Measurements from ENCODE around the gene USE1.

Gene USE1

DNA sequence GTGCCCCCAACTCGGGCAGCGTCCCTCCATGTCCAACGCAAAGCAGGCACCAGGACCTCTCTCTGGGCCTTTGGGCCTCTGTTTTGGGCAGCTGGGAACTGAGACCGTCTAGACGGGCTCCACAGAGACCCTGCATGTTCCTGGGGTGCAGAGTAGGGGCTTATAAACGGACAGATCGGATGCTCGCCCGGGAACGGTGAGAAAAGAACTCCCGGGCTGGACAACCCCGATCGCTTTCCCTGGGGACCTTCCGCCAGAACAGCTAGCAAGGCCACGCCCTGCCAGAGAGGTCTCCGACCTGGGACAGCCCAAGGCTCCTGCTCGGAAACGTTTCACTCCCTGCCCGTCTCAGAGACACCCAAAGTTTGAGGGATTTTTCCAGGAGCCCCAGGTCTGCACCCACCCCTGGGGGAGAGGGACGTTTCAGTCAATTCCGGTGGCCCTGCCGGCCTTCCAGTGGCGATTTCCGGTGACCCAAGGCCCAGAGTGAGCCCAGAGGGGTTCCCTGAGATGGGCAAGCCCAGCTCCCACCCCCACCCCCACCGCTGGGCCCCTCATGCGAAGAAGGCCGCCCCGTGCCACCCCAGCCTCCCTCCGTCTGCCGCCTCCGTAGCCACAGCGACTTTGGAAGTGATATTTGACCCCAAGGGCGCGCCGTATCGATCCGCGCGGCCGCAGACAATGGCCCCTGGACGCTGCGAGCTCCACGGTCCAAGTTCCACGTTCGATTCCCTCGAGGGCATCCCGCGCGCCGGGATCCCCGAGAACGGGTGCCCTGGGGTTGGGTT is 28.9 kb downstream of the USE1 start:
- H3K4me3 ChIP-seq (ENCODE audit: low read depth, low read length) = peak overlapping the region; percentile 68
- TF ChIP-seq, protein P1, sequence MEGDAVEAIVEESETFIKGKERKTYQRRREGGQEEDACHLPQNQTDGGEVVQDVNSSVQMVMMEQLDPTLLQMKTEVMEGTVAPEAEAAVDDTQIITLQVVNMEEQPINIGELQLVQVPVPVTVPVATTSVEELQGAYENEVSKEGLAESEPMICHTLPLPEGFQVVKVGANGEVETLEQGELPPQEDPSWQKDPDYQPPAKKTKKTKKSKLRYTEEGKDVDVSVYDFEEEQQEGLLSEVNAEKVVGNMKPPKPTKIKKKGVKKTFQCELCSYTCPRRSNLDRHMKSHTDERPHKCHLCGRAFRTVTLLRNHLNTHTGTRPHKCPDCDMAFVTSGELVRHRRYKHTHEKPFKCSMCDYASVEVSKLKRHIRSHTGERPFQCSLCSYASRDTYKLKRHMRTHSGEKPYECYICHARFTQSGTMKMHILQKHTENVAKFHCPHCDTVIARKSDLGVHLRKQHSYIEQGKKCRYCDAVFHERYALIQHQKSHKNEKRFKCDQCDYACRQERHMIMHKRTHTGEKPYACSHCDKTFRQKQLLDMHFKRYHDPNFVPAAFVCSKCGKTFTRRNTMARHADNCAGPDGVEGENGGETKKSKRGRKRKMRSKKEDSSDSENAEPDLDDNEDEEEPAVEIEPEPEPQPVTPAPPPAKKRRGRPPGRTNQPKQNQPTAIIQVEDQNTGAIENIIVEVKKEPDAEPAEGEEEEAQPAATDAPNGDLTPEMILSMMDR (IDR thresholded peaks at IDR 0.05; ENCODE audit: borderline replicate concordance, insufficient read depth, low read depth, low read length) = no peak

- H3K4me3 ChIP-seq (ENCODE audit: low read depth, low read length) = peak overlapping the region; percentile 68
- TF ChIP-seq, protein P1 (IDR thresholded peaks at IDR 0.05; ENCODE audit: borderline replicate concordance, insufficient read depth, low read depth, low read length) = no peak
Measured at GRCh38 chr19:17244618-17245534, 29.7 kb downstream of the USE1 start.

- peak within 1 kb of the TSS; percentile 68 for H3K4me3 ChIP-seq (ENCODE audit: low read depth, low read length)
- TF ChIP-seq, protein P1 (IDR thresholded peaks at IDR 0.05; ENCODE audit: borderline replicate concordance, insufficient read depth, low read depth, low read length) = no peak
Measured at GRCh38 chr19:17245535-17245984, 30.4 kb downstream of the USE1 start, which contains the start of gene NR2F6. TSS of gene NR2F6 (minus strand) at chr19:17245919. CDS start at chr19:17245220, 699 bp downstream.

DNA sequence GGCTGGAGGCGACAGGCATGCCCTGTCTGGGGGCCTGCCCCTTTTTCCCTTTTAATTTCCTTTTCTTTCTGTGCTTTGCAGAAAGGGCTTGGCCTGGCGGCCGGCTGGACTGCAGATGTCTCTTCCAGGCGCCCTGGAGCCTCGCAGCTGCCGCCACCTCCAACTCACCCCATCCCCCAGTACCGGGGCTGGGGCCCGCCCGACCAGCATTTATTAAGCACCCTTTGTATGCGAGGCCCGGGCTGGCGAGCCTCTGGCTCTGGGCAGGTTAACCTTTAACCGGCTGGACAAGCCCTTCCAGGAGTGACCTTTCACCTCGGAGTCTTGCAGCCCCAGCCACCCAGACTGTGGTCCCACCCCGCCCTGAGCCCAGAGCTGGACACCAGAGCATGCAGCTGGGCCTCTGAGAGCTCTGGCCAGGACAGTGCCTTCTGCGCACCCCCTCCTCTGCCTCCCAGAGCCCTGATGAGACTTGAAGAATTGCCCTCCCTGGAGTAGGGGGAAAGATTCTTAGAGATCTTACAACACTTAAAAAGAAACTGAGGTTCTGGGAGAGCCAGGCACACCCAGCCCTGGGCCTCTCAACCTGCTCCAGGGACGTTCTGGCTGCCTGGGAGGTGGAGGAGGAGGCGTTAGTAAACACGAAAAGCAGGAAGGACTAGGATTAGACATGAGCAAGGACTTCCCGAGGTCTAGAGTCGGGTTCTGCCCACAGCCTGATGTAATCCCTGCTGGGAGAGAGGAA is 31.7 kb downstream of the USE1 start:
- TF ChIP-seq, protein P1 (IDR thresholded peaks at IDR 0.05; ENCODE audit: borderline replicate concordance, insufficient read depth, low read depth, low read length) = no peak
- H3K4me3 ChIP-seq (ENCODE audit: low read depth, low read length) = peak overlapping the region; percentile 67

DNA sequence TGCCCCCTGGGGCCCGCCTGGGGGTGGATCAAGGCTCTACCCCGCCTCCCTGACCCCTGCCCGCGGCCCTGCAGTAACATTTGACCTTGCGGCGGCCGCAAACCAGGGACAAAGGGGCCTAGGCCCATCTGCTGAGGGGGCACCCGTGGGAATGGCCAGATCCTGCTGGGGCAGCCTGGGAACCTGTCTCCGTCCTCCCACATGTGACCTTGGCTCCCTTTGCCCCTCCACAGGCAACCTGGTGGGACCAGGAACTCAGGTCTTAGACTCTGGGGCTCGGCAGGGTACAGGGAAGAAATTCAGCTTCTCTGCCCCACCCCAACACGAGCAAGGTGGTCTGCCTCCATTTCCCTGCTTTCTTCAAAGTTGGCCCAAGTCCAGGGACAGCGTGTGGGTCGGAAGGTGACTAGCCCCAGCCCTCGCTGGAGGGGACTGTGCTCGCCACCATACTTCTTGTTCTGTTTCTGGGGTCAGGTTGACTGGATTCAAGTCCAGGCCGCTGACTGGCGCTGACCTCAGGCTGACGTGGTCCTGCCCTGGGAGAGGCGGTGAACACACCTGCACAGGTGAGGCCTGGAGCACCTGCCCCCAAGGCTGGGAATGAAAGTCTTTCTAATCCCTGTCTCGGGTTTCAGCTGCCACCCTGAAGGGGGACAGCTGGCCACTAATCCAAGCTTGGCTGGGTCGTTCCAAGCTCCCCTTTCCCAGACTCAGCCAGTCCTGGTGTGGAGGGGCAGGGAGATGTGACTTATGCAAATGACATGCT is 33.0 kb downstream of the USE1 start:
- no peak overlapping the region for H3K4me3 ChIP-seq (ENCODE audit: low read depth, low read length)
- TF ChIP-seq, protein P1 (IDR thresholded peaks at IDR 0.05; ENCODE audit: borderline replicate concordance, insufficient read depth, low read depth, low read length) = no peak

DNA sequence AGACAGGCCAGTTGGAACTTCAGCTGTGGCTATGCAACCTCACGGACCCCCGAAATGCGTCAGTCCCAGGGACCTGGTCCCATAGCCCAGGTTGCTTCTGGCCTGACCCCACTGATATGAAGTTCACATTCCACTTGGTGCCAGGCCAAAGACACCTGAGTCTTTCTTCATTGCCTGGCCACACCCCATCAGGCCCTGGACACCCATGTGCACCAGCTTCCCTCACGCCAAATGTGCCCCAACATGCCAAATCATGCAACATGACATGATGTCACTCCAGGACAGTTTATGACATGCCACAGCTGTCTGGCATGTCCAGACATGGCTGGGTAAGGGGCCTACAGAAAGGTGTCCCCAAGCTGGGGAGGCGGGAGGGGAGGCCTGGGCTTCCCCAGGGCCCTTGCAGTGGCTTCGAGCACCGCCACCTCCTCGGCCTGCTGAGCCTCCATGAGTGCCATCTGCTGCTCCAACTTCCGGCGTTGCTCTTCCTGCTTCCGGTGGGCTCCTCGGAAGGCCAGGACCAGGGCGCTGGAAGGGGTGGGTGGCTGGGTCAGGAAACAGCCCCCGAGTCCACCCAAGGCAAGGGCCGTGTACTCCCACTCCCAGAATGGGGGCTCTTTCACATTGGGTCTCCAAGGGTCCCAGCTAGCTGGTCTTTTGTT is 34.9 kb downstream of the USE1 start:
- TF ChIP-seq, protein P1 (IDR thresholded peaks at IDR 0.05; ENCODE audit: borderline replicate concordance, insufficient read depth, low read depth, low read length) = no peak
- H3K4me3 ChIP-seq (ENCODE audit: low read depth, low read length) = no peak overlapping the region

Measured in GM12875 (cell line).